Measurements from ENCODE around the gene TBC1D10B.

DNA sequence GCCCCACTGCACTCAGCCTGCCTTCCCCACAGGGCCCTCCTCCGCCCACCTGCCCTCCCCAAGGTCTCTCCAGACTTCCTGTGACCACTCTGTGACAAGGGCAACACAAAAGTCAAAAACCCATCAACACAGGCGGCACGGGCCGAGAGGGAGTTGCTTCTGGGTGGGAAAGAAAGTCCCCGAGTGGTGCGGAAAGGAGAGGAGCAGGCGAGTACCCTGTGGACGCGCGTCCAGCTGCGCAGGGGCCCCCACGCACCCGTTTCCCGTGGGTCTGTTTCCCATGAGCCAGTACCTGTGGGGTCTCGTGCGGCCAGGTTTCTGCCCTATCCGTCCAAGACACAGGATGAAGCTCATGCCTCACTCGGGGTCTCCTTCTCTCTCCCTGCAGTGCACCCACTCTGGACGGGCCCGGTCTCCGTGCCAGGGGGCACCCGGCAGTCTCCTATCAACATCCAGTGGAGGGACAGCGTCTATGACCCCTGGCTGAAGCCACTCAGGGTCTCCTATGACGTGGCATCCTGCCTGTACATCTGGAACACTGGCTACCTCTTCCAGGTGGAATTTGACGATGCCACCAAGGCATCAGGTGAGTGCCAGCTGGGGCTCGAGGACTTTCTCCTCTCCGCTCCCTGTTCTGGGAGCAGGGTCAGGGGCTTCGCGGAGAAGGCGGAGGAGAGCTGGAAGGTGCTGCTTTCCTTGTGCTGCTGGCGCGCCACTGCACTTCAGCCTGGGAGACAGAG, 27.4 kb downstream of the TBC1D10B start:
- TF ChIP-seq, protein P1, sequence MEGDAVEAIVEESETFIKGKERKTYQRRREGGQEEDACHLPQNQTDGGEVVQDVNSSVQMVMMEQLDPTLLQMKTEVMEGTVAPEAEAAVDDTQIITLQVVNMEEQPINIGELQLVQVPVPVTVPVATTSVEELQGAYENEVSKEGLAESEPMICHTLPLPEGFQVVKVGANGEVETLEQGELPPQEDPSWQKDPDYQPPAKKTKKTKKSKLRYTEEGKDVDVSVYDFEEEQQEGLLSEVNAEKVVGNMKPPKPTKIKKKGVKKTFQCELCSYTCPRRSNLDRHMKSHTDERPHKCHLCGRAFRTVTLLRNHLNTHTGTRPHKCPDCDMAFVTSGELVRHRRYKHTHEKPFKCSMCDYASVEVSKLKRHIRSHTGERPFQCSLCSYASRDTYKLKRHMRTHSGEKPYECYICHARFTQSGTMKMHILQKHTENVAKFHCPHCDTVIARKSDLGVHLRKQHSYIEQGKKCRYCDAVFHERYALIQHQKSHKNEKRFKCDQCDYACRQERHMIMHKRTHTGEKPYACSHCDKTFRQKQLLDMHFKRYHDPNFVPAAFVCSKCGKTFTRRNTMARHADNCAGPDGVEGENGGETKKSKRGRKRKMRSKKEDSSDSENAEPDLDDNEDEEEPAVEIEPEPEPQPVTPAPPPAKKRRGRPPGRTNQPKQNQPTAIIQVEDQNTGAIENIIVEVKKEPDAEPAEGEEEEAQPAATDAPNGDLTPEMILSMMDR (IDR thresholded peaks at IDR 0.05; ENCODE audit: low read depth, low read length) = no peak
- no peak for TF ChIP-seq EZH2phosphoT487 (IDR thresholded peaks at IDR 0.05; ENCODE audit: low read depth)

Data from OCI-LY3 (cell line).